DOHH2 (cell line): ENCODE measurements around the gene CIDEB.

Source experiments
- H3F3A ChIP-seq: fragments of 200-600 bp; sonication (generic), shearing (Covaris generic); 2 replicates; pipeline ENCODE4 v1.6.0; 2016; ENCODE audit warnings: antibody characterized with exemption, mild to moderate bottlenecking; ENCODE audit not compliant: control insufficient read depth, insufficient read depth
- H3K27ac ChIP-seq: fragments of 200-600 bp; sonication (generic); 2 replicates; pipeline ENCODE4 v1.5.1; 2014; ENCODE audit warnings: low read depth, mild to moderate bottlenecking, low read length, moderate library complexity
- H3K27me3 ChIP-seq: fragments of 200-600 bp; sonication (generic); 2 replicates; pipeline ENCODE4 v1.6.1; 2014; ENCODE audit warnings: mild to moderate bottlenecking, low read length, mixed read lengths; ENCODE audit not compliant: control insufficient read depth
- H3K36me3 ChIP-seq: fragments of 200-600 bp; sonication (generic); 2 replicates; pipeline ENCODE4 v1.6.1; 2014; ENCODE audit warnings: mild to moderate bottlenecking, low read length, moderate library complexity, mixed read lengths; ENCODE audit not compliant: control insufficient read depth
- H3K4me1 ChIP-seq: fragments of 200-600 bp; sonication (generic); 2 replicates; pipeline ENCODE4 v1.6.1; 2014; ENCODE audit warnings: mild to moderate bottlenecking, low read length, mixed read lengths; ENCODE audit not compliant: control insufficient read depth
- H3K4me2 ChIP-seq: fragments of 200-600 bp; sonication (generic); 2 replicates; pipeline ENCODE4 v1.6.0; 2014; ENCODE audit warnings: mild to moderate bottlenecking, low read length, moderate library complexity
- H3K4me3 ChIP-seq: fragments of 200-600 bp; sonication (generic); 2 replicates; pipeline ENCODE4 v1.5.1; 2014; ENCODE audit warnings: mild to moderate bottlenecking, low read length, mixed read lengths
- H3K79me2 ChIP-seq: fragments of 200-600 bp; sonication (generic); 2 replicates; pipeline ENCODE4 v1.6.1; 2014; ENCODE audit warnings: mild to moderate bottlenecking, low read length, mixed read lengths; ENCODE audit not compliant: control insufficient read depth
- H3K9me2 ChIP-seq: fragments of 200-600 bp; sonication (generic); replicated peaks from 2 replicates; pipeline ENCODE4 v1.6.1; 2014; ENCODE audit warnings: mild to moderate bottlenecking, low read length, mixed read lengths; ENCODE audit not compliant: control insufficient read depth
- H3K9me3 ChIP-seq: fragments of 200-600 bp; sonication (generic); 2 replicates; pipeline ENCODE4 v1.6.1; 2014; ENCODE audit warnings: antibody characterized with exemption, low read length, mixed read lengths; ENCODE audit not compliant: control insufficient read depth, insufficient read depth
- H4K20me1 ChIP-seq: fragments of 200-600 bp; sonication (generic); 2 replicates; pipeline ENCODE4 v1.6.0; 2014; ENCODE audit warnings: low read depth, mild to moderate bottlenecking, antibody characterized with exemption, low read length, moderate library complexity; ENCODE audit not compliant: control insufficient read depth, insufficient read depth
- EZH2phosphoT487 ChIP-seq: fragments of 200-600 bp; sonication (generic); IDR thresholded peaks from 2 replicates; pipeline ENCODE4 v1.6.1; 2017; ENCODE audit warnings: borderline replicate concordance, mild to moderate bottlenecking, antibody characterized with exemption, low read length, moderate library complexity, mixed read lengths
- TF ChIP-seq, protein P1 (sequence below): fragments of 200-600 bp; sonication (generic); IDR thresholded peaks from one replicate; pipeline ENCODE4 v1.5.1; 2014; ENCODE audit warnings: antibody characterized with exemption, mild to moderate bottlenecking, low read depth, low read length; ENCODE audit not compliant: poor library complexity, severe bottlenecking

Gene CIDEB

DNA sequence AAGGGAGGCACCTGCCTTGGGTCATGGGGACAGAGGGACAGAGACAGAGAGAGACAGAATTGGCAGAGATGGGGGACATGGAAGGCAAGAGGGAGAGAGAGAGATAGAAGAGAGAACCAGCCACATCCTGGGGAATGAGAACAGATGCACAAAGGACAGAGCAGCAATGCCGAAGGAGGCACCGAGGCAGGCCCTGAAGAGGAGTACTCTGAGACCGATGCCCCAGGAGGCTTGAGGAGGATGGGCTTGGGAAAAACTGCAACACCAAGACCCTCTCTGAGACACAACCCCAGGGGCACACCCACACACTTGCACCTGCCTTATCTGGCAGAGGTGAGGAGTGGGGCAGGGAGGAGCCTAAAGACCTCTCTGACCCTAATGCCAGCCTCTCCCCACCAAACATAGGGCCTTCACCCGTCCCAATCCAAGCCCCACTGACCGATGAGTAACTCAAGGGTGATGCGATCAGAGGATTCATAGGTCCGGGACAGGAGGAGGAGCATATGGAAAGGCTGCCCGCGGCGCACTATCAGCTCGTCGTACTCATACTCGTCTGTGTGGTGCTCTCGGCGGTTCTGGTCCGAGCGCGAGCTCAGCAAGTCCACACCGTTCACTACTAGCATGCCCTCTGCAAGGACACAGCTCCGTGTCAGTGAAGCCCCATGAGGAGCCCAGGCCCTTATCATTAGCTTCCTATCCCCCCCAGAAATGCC lies 46.4 kb downstream of the CIDEB start:
- no peak overlapping the region for H3K4me3 ChIP-seq
- no peak overlapping the region for H3K4me2 ChIP-seq
- H3K27me3 ChIP-seq: no peaks in the 10 kb centered on the region
- no peaks in the 10 kb centered on the region for H3K36me3 ChIP-seq
- H3F3A ChIP-seq: peaks cover 3% of the 10 kb centered on the region; the same call in 1 of the 2 replicates
- H3K9me3 ChIP-seq: no peaks in the 10 kb centered on the region
- no peaks in the 10 kb centered on the region for H3K4me1 ChIP-seq
- no peaks in the 10 kb centered on the region for H3K9me2 ChIP-seq
- no peaks in the 10 kb centered on the region for H3K79me2 ChIP-seq
- TF ChIP-seq, protein P1, sequence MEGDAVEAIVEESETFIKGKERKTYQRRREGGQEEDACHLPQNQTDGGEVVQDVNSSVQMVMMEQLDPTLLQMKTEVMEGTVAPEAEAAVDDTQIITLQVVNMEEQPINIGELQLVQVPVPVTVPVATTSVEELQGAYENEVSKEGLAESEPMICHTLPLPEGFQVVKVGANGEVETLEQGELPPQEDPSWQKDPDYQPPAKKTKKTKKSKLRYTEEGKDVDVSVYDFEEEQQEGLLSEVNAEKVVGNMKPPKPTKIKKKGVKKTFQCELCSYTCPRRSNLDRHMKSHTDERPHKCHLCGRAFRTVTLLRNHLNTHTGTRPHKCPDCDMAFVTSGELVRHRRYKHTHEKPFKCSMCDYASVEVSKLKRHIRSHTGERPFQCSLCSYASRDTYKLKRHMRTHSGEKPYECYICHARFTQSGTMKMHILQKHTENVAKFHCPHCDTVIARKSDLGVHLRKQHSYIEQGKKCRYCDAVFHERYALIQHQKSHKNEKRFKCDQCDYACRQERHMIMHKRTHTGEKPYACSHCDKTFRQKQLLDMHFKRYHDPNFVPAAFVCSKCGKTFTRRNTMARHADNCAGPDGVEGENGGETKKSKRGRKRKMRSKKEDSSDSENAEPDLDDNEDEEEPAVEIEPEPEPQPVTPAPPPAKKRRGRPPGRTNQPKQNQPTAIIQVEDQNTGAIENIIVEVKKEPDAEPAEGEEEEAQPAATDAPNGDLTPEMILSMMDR: no peak
- TF ChIP-seq EZH2phosphoT487: no peak
- no peaks in the 10 kb centered on the region for H4K20me1 ChIP-seq
- H3K27ac ChIP-seq: no peak overlapping the region

DNA sequence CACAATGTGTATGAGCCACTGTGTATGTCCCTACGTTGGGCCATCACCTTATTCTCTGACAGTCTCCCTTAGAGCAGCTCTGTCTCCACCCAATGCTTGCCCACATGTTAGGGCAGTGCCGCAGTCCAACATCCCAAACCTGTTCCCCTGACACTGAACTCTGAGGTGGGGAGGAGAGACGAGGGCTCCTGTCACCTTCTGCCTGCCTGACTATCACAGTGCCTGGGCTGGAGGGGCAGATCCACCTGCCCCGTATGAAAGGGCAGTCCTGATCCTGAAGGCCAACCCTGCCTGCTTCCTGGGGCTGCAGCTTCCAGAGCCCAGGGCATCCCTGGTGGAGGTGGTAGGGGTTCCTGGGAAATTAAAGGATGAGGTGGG lies 47.0 kb downstream of the CIDEB start:
- Histone ChIP-seq H4K20me1 (no peaks in the 10 kb centered on the region), H3K79me2 (no peaks in the 10 kb centered on the region), H3K9me2 (no peaks in the 10 kb centered on the region), H3F3A (peaks cover 3% of the 10 kb centered on the region; the same call in 1 of the 2 replicates), H3K4me3 (no peak overlapping the region), H3K4me2 (no peak overlapping the region), H3K27me3 (no peaks in the 10 kb centered on the region), H3K36me3 (no peaks in the 10 kb centered on the region), H3K4me1 (no peaks in the 10 kb centered on the region), H3K9me3 (no peaks in the 10 kb centered on the region), H3K27ac (no peak overlapping the region)
- TF ChIP-seq, protein P1: no peak
- TF ChIP-seq EZH2phosphoT487: no peak

DNA sequence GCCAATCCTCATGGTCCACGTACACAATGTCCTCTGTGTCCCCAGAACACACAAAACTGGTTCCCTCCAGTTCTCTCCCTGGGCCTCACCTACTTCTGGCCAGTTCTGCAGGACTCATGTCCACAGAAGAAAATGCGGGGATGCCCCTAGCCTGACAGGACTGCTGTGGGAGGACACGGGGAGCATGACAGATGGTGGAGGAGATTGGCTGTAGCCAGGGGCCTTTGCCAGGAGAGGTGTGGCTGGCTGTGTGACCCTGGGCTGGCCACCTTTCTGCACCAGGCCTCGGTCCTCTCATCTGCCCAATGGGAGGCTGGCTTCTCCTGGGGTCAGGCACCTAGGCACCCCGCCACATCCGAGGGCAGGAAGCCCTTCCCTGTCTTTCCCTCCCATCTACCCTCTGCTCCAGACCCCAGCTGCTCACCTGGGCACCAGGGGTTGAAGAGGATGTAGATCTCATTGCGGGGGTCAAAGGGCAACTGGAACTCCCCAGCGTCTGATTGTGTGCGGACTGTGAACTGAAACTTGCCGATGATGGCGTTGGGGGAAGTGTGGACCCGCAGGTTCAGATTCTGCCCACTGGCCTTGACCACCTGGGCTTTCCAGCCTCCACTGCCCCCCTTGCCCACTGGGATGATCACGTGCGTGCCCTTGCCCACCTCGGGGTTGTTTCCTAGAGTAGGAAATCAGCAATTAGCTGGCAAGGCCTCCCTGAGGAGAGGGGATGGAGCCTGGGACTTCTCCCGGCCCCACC lies 47.6 kb downstream of the CIDEB start:
- no peaks in the 10 kb centered on the region for H3K9me2 ChIP-seq
- TF ChIP-seq, protein P1: no peak
- TF ChIP-seq EZH2phosphoT487: no peak
- no peaks in the 10 kb centered on the region for H3K79me2 ChIP-seq
- no peak overlapping the region for H3K27ac ChIP-seq
- H3K4me2 ChIP-seq: no peak overlapping the region
- H3K27me3 ChIP-seq: no peaks in the 10 kb centered on the region
- no peaks in the 10 kb centered on the region for H3K4me1 ChIP-seq
- no peaks in the 10 kb centered on the region for H3K9me3 ChIP-seq
- H3K4me3 ChIP-seq: no peak overlapping the region
- H3F3A ChIP-seq: peaks cover 3% of the 10 kb centered on the region; the same call in 1 of the 2 replicates
- H3K36me3 ChIP-seq: no peaks in the 10 kb centered on the region
- H4K20me1 ChIP-seq: no peaks in the 10 kb centered on the region
